ENCODE results near the gene ACOXL. TPM values are rescaled to one million over a fixed set of nuclear protein-coding genes. Genes with fewer than 3 reads are reported as not detected.

ACOXL gene
- total RNA-seq, 4 donors from 2014 or later, result 0.55 to 5.2 (median 1.1) TPM; not detected in 1

GRCh38 chr2:111157798-111158197 is 425.4 kb downstream of the ACOXL start:
- Histone ChIP-seq H3K4me3 (no peak overlapping the region), H3K36me3 (peaks cover 0 to 6% (median 0%) of the 10 kb centered on the region in 4 donors), H3K9me3 (no peaks in the 10 kb centered on the region), H3K4me1 (peaks cover 0 to 25% (median 6%) of the 10 kb centered on the region in 4 donors), H3K27me3 (no peaks in the 10 kb centered on the region), H3K27ac (peak overlapping the region in 1 of 4 donors; percentile 44)
- TF ChIP-seq POLR2AphosphoS5 (IDR thresholded peaks at IDR 0.05), result peak in 1 of 3 donors; percentile 21
- TF ChIP-seq POLR2A (IDR thresholded peaks at IDR 0.05), result no peak
- in situ Hi-C loops (cut with MboI; ENCODE audit: low pct_ligation_motif_present in 1 of 4, low pct_unique_long_range_greater_than_20kb in 1 of 4, low sequenced_read_pairs in 3 of 4), result no loop called here
- peak; percentile 50 for DNase-seq
- WGBS, 2 donors (ENCODE audit: low coverage in 1 of 2), result 74 to 100% methylated on average over 1 to 2 of the region's 2 CpGs
- intact Hi-C loops (cut with DNase I; ENCODE audit: low total_unique reads), result no loop called here

DNA sequence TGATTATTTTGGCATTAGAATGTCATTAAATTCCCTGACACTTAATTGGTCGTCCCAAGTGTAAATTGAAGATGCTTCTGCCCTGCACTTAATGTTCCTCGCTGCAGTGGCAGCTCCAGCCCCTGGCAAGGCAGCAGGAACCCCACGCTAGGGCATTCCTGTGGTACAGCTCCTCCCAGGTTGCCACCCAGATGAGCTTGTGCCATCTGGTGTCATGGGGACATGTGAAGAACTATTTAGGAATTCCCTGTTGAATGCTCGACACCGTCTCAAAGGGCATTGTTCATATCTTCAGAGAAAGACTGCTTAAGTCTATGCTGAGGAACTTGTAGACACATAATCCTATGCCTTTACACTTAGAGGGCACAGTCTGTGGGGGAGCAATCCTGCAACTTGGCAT is 427.3 kb downstream of the ACOXL start:
- 98% methylated on average over 5 of the region's 5 CpGs; no CpG with 5 or more reads in 1 of the 2 donors for WGBS, 2 donors (ENCODE audit: low coverage in 1 of 2)
- Histone ChIP-seq H3K27ac (no peak overlapping the region), H3K36me3 (peaks cover 0 to 4% (median 0%) of the 10 kb centered on the region in 4 donors), H3K9me3 (no peaks in the 10 kb centered on the region), H3K27me3 (no peaks in the 10 kb centered on the region), H3K4me1 (peaks cover 0 to 25% (median 6%) of the 10 kb centered on the region in 4 donors), H3K4me3 (no peak overlapping the region)
- TF ChIP-seq POLR2A (IDR thresholded peaks at IDR 0.05) (no peak), EP300 (IDR thresholded peaks at IDR 0.05; ENCODE audit: low read depth) (no peak), POLR2AphosphoS5 (IDR thresholded peaks at IDR 0.05) (no peak)
- TF ChIP-seq, protein P1, sequence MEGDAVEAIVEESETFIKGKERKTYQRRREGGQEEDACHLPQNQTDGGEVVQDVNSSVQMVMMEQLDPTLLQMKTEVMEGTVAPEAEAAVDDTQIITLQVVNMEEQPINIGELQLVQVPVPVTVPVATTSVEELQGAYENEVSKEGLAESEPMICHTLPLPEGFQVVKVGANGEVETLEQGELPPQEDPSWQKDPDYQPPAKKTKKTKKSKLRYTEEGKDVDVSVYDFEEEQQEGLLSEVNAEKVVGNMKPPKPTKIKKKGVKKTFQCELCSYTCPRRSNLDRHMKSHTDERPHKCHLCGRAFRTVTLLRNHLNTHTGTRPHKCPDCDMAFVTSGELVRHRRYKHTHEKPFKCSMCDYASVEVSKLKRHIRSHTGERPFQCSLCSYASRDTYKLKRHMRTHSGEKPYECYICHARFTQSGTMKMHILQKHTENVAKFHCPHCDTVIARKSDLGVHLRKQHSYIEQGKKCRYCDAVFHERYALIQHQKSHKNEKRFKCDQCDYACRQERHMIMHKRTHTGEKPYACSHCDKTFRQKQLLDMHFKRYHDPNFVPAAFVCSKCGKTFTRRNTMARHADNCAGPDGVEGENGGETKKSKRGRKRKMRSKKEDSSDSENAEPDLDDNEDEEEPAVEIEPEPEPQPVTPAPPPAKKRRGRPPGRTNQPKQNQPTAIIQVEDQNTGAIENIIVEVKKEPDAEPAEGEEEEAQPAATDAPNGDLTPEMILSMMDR (IDR thresholded peaks at IDR 0.05), result no peak
- in situ Hi-C loops (cut with MboI; ENCODE audit: low pct_ligation_motif_present in 1 of 4, low pct_unique_long_range_greater_than_20kb in 1 of 4, low sequenced_read_pairs in 3 of 4) (no loop called here), intact Hi-C loops (cut with DNase I; ENCODE audit: low total_unique reads) (no loop called here)
- DNase-seq, result no peak

DNA sequence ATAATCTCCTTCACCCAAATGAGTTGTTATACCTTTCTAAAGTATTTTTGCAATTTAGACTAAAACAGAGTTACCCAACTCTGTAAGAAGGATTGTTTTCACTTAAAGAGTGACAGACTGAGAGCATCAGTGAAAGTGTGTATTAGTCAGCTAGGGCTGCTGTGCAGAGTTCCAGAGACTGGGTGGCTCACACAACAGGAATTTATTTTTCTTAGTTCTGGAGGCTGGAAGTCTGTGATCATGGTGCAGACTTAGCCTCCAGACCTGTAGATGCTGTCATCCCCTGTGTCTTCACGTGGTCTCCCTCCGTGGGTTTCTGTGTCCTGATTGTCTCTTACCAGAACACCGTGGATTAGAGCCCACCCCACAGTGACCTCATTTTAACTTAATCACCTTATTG is 428.4 kb downstream of the ACOXL start:
- Histone ChIP-seq H3K9me3 (no peaks in the 10 kb centered on the region), H3K36me3 (peaks cover 0 to 11% (median 0%) of the 10 kb centered on the region in 4 donors), H3K4me3 (no peak overlapping the region), H3K27me3 (no peaks in the 10 kb centered on the region), H3K27ac (no peak overlapping the region), H3K4me1 (peaks cover 0 to 25% (median 6%) of the 10 kb centered on the region in 4 donors)
- intact Hi-C loops (cut with DNase I; ENCODE audit: low total_unique reads), result no loop called here
- no peak for DNase-seq
- in situ Hi-C loops (cut with MboI; ENCODE audit: low pct_ligation_motif_present in 1 of 4, low pct_unique_long_range_greater_than_20kb in 1 of 4, low sequenced_read_pairs in 3 of 4), result no loop called here
- WGBS, 2 donors (ENCODE audit: low coverage in 1 of 2), result 84% methylated on average over 3 of the region's 3 CpGs; no CpG with 5 or more reads in 1 of the 2 donors
- TF ChIP-seq POLR2AphosphoS5 (IDR thresholded peaks at IDR 0.05), result no peak
- TF ChIP-seq, protein P1 (IDR thresholded peaks at IDR 0.05), result no peak
- no peak for TF ChIP-seq EP300 (IDR thresholded peaks at IDR 0.05; ENCODE audit: low read depth)
- TF ChIP-seq POLR2A (IDR thresholded peaks at IDR 0.05), result no peak

- H3K9me3 ChIP-seq, result no peaks in the 10 kb centered on the region
- no peaks in the 10 kb centered on the region for H3K27me3 ChIP-seq
- intact Hi-C loops (cut with DNase I; ENCODE audit: low total_unique reads), result no loop called here
- in situ Hi-C loops (cut with MboI; ENCODE audit: low pct_ligation_motif_present in 1 of 4, low pct_unique_long_range_greater_than_20kb in 1 of 4, low sequenced_read_pairs in 3 of 4), result no loop called here
- peak; percentile 25 for DNase-seq
- no peak overlapping the region for H3K4me3 ChIP-seq
- H3K36me3 ChIP-seq, result peaks cover 0 to 15% (median 0%) of the 10 kb centered on the region in 4 donors
- TF ChIP-seq POLR2AphosphoS5 (IDR thresholded peaks at IDR 0.05) (no peak), POLR2A (IDR thresholded peaks at IDR 0.05) (no peak), EP300 (IDR thresholded peaks at IDR 0.05; ENCODE audit: low read depth) (no peak)
- TF ChIP-seq, protein P1 (IDR thresholded peaks at IDR 0.05), result no peak
- 45 to 60% methylated on average over 1 to 12 of the region's 12 CpGs for WGBS, 2 donors (ENCODE audit: low coverage in 1 of 2)
- H3K27ac ChIP-seq, result no peak overlapping the region
- H3K4me1 ChIP-seq, result peaks cover 0 to 25% (median 6%) of the 10 kb centered on the region in 4 donors
Observed at GRCh38 chr2:111161971-111162370, 429.6 kb downstream of the ACOXL start.

All from transverse colon (tissue), 4 donors.